Inflammatory macrophage treated with lipopolysaccharide for 1 hour (primary cell): ENCODE data around the gene SOX18.

Source experiments
- DNase-seq, 2 donors: peaks; one replicate each; pipeline ENCODE4 v3.0.0-alpha.2; 2020 to 2022

The SOX18 gene

GRCh38 chr20:64067733-64068307 lies 18.4 kb upstream of the SOX18 start:
- no peak for DNase-seq

- no peak for DNase-seq
Observed at GRCh38 chr20:64067005-64067632, 17.7 kb upstream of the SOX18 start.

- DNase-seq, result no peak
Observed at GRCh38 chr20:64065974-64066343, 16.5 kb upstream of the SOX18 start.

GRCh38 chr20:64065062-64065973 lies 15.9 kb upstream of the SOX18 start:
- DNase-seq, result no peak

GRCh38 chr20:64064145-64064698 lies 14.8 kb upstream of the SOX18 start:
- DNase-seq, result no peak

GRCh38 chr20:64063389-64064144 lies 14.1 kb upstream of the SOX18 start:
- DNase-seq, result peak; percentile 46 to 48

- DNase-seq, result peak; percentile 90 to 94
Observed at GRCh38 chr20:64062596-64063388, 13.4 kb upstream of the SOX18 start, which contains the start of gene TCEA2. Gene TCEA2, plus strand, starts transcription at chr20:64063198. Its CDS starts 115 bp downstream, at chr20:64063313.

GRCh38 chr20:64062276-64062595 lies 12.8 kb upstream of the SOX18 start:
- no peak for DNase-seq

GRCh38 chr20:64058536-64058935 lies 9.1 kb upstream of the SOX18 start:
- peak in 1 of 2 donors; percentile 49 for DNase-seq

- peak in 1 of 2 donors; percentile 71 for DNase-seq
Observed at GRCh38 chr20:64057628-64058498, 8.4 kb upstream of the SOX18 start.

GRCh38 chr20:64056889-64057627 lies 7.6 kb upstream of the SOX18 start:
- DNase-seq, result no peak

GRCh38 chr20:64056639-64056888 lies 7.1 kb upstream of the SOX18 start:
- no peak for DNase-seq

- DNase-seq, result no peak
Observed at GRCh38 chr20:64055893-64056638, 6.6 kb upstream of the SOX18 start.

GRCh38 chr20:64055396-64055892 lies 6.0 kb upstream of the SOX18 start:
- no peak for DNase-seq

GRCh38 chr20:64053841-64054661 lies 4.6 kb upstream of the SOX18 start:
- no peak for DNase-seq

GRCh38 chr20:64052987-64053840 lies 3.8 kb upstream of the SOX18 start:
- DNase-seq, result no peak

GRCh38 chr20:64052326-64052722 lies 2.9 kb upstream of the SOX18 start:
- no peak for DNase-seq
